Measurements from ENCODE around the gene FDXR.

DNA sequence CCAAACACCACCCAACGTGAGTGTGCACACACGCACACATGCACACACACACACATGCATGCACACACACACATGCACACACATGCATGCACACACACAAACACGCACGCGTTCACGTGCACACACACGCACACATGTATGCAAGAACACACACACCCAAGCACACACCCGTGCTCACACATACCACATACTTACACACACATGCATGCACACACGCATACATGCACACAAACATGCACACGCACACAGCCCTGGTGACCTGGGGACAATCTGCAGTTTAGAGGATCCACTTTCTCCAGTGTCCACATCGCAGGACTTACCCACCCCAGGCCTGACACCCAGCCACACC is 44.0 kb upstream of the FDXR start:
- TF ChIP-seq, protein P1, sequence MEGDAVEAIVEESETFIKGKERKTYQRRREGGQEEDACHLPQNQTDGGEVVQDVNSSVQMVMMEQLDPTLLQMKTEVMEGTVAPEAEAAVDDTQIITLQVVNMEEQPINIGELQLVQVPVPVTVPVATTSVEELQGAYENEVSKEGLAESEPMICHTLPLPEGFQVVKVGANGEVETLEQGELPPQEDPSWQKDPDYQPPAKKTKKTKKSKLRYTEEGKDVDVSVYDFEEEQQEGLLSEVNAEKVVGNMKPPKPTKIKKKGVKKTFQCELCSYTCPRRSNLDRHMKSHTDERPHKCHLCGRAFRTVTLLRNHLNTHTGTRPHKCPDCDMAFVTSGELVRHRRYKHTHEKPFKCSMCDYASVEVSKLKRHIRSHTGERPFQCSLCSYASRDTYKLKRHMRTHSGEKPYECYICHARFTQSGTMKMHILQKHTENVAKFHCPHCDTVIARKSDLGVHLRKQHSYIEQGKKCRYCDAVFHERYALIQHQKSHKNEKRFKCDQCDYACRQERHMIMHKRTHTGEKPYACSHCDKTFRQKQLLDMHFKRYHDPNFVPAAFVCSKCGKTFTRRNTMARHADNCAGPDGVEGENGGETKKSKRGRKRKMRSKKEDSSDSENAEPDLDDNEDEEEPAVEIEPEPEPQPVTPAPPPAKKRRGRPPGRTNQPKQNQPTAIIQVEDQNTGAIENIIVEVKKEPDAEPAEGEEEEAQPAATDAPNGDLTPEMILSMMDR (IDR thresholded peaks at IDR 0.05; ENCODE audit: low read depth, low read length, missing input control) = no peak
- TF ChIP-seq, protein P2, sequence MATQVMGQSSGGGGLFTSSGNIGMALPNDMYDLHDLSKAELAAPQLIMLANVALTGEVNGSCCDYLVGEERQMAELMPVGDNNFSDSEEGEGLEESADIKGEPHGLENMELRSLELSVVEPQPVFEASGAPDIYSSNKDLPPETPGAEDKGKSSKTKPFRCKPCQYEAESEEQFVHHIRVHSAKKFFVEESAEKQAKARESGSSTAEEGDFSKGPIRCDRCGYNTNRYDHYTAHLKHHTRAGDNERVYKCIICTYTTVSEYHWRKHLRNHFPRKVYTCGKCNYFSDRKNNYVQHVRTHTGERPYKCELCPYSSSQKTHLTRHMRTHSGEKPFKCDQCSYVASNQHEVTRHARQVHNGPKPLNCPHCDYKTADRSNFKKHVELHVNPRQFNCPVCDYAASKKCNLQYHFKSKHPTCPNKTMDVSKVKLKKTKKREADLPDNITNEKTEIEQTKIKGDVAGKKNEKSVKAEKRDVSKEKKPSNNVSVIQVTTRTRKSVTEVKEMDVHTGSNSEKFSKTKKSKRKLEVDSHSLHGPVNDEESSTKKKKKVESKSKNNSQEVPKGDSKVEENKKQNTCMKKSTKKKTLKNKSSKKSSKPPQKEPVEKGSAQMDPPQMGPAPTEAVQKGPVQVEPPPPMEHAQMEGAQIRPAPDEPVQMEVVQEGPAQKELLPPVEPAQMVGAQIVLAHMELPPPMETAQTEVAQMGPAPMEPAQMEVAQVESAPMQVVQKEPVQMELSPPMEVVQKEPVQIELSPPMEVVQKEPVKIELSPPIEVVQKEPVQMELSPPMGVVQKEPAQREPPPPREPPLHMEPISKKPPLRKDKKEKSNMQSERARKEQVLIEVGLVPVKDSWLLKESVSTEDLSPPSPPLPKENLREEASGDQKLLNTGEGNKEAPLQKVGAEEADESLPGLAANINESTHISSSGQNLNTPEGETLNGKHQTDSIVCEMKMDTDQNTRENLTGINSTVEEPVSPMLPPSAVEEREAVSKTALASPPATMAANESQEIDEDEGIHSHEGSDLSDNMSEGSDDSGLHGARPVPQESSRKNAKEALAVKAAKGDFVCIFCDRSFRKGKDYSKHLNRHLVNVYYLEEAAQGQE (IDR thresholded peaks at IDR 0.05) = no peak

All from liver (tissue), 2 donors.